ENCODE measurements around the gene ARHGAP24.

DNA sequence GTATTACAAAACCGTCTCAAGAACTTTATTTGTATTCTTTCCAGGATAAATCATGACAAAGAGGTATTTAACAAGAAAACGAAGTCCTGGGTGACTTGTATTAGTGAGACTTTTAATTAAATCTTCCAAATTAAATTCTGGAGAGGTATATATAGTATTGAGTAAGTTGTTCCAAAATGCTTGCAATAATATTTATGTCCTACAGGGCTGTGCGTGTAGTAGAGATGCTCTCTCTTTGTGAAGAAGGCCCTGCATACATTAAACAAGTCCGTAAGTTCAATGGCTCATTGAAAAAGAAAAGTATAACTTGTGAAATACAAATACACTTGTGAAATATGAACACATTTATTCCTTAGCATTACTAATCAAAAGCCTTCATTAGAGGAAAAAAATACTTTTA lies 211.4 kb downstream of the ARHGAP24 start:
- TF ChIP-seq SP1 (IDR thresholded peaks at IDR 0.05), result no peak
- no peak for TF ChIP-seq FOXA1 (IDR thresholded peaks at IDR 0.05)
- no peak for TF ChIP-seq HDGF (IDR thresholded peaks at IDR 0.05; ENCODE audit: borderline replicate concordance)
- TF ChIP-seq CTBP1 (IDR thresholded peaks at IDR 0.05; ENCODE audit: borderline replicate concordance), result no peak
- no peak for TF ChIP-seq SUZ12 (IDR thresholded peaks at IDR 0.05)
- TF ChIP-seq FOXM1 (IDR thresholded peaks at IDR 0.05; ENCODE audit: borderline replicate concordance), result no peak
- no peak for TF ChIP-seq BHLHE40 (IDR thresholded peaks at IDR 0.05; ENCODE audit: borderline replicate concordance)
- no peak for TF ChIP-seq NFRKB (IDR thresholded peaks at IDR 0.05)
- TF ChIP-seq FOXK2 (IDR thresholded peaks at IDR 0.05), result no peak
- no peak for TF ChIP-seq ZNF384 (IDR thresholded peaks at IDR 0.05)
- TF ChIP-seq ARNT (IDR thresholded peaks at IDR 0.05), result no peak
- TF ChIP-seq PKNOX1 (IDR thresholded peaks at IDR 0.05), result no peak
- TF ChIP-seq ELF4 (IDR thresholded peaks at IDR 0.05), result no peak
